ENCODE data around the gene LHX5.

LHX5 gene

DNA sequence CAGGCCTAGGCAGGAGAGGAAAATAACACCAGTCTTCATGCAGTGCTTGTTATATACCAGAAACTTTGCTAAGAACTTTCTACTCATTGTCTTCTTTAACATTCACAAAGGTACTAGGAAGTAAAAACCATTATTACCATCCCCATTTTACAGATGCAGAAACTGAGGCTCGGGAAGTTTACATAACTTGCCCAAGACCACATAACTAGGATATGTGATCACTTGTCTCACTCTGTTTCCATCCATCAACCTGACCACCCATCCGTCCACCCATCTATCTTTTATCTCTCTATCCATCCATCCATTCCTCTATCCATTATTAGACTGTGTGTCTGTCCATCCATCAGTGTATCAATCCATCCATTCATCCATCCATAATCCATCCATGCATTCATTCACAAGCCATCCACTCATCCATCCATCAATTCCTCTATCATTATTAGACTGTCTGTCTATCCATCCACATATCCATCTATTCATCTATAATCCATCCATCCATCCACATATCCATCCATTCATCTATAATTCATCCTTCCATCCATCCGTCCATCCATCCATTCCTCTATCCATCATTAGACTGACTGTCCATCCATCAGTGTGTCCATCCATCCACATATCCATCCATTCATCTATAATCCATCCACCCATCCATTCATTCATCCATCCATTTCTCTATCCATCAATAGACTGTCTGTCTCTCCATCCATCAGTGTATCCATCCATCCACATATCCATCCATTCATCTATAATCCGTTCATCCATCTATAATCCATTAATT, 33.0 kb downstream of the LHX5 start:
- DNase-seq = no peak

- DNase-seq = no peak
These were observed 34.0 kb downstream of the LHX5 start for GRCh38 chr12:113437729-113438100.

GRCh38 chr12:113436993-113437728, 34.5 kb downstream of the LHX5 start:
- no peak for DNase-seq

DNA sequence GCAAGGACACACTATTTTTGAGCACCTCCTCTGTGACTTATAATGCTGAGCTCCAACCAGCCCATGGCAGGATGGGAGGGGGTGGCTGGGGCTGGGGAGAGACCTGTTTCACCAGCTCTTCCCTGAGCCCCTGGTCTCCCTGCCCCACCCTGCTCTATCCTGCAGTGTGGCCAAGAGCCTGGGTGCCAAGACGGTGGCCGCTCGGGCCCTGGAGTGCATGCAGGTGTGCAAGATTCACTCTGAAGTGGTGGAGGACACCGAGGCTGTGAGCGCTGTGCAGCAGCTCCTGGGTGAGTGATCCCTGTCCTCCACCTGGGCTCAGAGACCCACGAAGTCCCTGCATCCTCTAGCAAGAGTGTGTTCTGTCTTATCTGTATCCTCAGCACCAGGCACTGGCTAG, 35.1 kb downstream of the LHX5 start:
- no peak for DNase-seq

DNA sequence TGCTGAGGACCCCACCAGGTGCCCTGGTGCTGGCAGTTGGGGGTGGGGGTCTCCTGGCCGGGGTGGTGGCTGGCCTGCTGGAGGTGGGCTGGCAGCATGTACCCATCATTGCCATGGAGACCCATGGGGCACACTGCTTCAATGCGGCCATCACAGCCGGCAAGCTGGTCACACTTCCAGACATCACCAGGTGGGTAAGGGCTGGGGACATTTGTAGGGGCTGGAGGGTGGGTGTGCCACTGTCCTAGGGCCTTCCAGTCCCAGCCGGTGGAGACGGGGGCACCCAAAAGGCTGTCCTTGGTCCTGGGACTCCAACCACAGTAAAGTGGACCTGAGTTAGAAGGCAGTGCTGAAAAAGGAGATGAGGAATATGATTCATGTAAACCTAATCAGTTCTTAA, 36.3 kb downstream of the LHX5 start:
- no peak for DNase-seq

DNA sequence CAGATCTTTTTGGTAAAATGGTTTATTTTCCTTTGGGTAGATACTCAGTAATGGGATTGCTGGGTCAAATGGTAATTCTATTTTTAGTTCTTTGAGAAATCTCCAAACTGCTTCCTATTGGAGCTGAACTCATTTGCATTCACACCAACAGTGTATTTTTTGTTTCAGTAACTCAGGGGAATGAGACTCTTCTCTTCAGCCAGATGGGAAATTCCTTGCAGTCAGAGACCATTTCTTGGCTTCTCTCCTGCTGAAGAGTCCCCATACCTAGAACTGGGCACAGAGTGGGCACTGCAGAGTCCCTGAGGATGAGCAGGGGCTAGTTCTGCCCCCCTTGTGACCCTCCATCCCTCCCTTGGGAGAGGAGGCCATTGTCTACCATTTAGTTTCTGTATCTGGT, 38.7 kb downstream of the LHX5 start:
- DNase-seq = no peak

DNA sequence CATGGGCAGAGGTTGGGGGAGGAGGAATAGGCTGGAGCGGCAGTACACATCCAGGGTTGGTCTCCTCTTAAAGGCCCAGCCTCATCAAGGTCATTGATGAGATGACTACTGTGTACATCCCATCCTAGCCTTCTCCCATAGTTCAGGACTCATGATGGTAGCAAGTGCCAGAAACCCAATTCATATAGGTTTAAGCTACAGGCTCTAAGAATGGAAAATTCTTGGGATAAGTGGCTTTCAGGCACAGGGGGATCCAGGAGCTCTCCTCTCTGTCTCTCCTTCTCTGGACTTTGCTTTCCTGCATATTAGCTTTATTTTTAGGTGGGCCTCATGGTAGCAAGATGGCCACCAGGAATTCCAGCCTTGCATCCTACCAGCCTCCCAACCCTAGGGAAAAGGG, 43.2 kb downstream of the LHX5 start:
- no peak for DNase-seq

DNA sequence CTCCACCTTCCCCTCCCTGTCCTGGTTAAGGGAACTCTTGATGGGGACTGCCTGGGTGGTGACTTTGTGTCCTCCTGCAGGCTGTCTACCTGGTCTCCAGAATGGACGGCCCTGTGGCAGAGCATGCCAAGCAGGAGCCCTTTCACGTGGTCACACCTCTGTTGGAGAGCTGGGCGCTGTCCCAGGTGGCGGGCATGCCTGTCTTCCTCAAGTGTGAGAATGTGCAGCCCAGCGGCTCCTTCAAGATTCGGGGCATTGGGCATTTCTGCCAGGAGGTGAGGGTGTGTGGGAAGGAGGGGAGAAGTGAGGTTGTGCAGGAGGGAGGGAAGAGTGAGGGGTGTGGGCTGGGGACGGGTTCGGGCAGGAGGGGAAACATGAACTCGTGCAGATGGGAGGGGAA, 43.8 kb downstream of the LHX5 start:
- DNase-seq = no peak

DNA sequence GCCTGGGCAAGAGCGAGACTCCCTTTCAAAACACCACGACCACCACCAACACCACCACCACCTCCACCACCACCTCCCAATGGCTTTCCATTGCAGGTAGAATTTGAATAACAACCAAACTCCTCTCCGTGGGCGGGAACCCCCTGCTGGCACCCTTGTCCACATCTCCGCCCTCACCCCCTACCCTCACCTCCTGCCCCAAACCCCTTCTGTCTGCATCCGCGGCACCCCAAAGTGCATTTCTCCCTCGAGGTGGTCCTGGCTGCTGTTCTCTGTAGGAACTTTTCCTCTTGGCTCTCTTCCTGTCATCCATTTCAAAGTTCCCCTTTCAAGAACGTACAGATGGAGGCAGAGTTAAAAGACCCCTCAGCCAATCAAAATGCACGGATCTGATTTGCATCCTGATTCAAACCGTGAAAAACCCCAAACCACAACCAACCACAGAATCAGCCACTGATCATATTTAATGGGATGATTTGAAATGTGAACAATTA, 45.7 kb downstream of the LHX5 start:
- no peak for DNase-seq

- peak; percentile 44 to 51 for DNase-seq
These were observed 46.5 kb downstream of the LHX5 start for GRCh38 chr12:113424915-113425823.

- DNase-seq = no peak
These were observed 47.2 kb downstream of the LHX5 start for GRCh38 chr12:113424456-113424855.

DNA sequence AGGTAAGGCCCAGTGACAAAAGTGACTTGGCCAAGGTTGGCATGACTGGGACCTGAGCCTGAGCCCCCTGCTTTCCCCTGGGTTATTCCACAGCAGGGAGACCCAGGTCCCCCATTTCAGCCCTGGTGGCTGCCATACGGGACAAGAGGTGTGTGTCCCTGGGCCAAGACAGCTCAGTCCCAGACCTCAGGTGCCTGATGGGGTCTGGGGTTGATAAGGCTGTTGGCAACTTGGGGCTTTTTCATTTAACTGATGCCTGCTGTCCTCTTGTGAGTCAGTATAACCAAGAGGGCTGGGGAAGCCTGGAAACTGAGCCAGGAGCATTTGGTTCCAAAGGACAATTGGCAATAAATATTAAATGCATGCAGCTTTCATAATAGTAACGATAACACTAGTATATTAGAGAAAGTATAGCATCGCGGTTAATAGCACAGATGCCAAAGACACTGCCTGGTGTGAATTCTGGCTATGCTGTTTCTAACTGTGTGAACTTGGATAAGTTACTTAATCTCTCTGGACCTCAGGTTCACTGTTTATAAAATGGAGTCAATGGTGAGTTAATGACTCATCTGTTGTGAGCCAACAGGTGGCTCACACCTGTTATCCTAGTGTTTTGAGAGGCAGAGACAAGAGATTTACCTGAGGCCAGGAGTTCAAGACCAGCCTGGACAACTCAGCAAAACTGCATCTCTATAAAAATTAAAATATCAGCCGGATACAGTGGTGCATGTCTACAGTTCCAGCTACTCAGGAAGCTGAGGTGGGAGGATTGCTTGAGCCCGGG, 48.6 kb downstream of the LHX5 start:
- no peak for DNase-seq

- DNase-seq = peak; percentile 32 to 80
These were observed 49.4 kb downstream of the LHX5 start, which contains the start of gene SDSL for GRCh38 chr12:113422030-113422885. Gene SDSL, plus strand, starts transcription at chr12:113422380. Its CDS starts 5,603 bp downstream, at chr12:113427983.

GRCh38 chr12:113420996-113421595, 50.6 kb downstream of the LHX5 start:
- DNase-seq = no peak

DNA sequence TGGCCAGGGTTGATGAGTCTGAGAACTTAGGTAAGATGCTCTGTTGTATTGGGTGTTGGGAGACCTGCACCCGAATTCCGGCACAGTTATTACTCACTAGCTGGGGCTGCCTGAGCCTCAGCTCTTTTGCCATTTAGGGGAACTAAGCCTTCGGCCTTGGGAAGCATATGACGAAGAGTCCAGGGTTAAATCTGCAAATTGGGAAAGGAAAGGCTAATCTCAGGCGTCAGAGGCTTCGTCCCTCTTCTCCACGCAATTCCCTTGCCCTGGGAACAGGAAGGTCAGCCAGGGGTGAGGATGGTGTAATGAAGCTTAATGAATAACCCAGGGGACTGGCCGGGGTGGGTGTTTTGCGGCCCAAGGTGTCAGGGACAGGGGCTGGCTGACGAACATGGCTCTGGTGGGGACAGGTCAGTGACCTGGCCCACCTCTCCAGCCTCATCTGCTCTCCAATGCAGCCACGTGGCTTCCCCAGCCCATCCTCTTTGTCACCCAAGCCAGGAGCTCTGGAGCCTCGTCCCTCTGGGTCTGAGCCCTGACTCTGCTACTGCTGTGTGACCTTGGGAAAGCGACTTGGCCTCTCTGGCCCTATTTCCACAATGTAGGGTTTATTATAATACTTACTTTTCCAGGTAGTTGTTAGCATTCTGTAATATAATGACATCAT, 53.3 kb downstream of the LHX5 start:
- DNase-seq = no peak

- DNase-seq = peak; percentile 5 to 59
These were observed 55.4 kb downstream of the LHX5 start for GRCh38 chr12:113416091-113416754.

DNA sequence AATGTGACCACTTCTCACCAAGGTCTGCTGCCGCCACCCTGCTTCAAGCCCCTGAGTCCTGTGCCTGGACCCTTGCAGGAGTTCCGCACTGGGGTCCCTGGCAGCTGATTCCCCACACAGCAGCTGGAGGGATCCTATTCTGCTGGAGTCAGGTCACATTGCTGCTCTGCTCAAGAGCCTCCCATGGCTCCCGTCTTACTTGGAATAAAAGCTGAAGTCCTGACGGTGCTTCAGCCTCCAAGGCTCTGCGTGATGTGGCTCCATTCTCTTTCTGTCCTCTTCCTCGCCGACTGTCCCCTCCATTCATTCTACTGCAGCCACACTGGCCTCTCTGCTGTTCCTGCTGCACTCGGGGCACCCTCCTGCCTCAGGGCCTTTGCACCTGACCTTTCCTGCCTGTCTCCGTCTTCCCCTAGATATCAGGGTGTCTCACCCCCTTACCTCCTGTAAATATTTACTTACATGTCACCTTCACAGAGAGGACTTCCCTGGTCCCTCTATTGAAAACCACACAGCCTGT, 57.1 kb downstream of the LHX5 start:
- DNase-seq = no peak

GRCh38 chr12:113413488-113413939, 58.2 kb downstream of the LHX5 start:
- DNase-seq = no peak

Measured in CD4-positive, alpha-beta T cell treated with Interferon alpha-2 for 1 hour (primary cell).